Loucy (cell line): Measurements from ENCODE around the gene RPS3A.

Experiments
- CTCF ChIP-seq: fragments of 200-600 bp; sonication (generic); conservative IDR thresholded peaks from 2 replicates; pipeline ENCODE4 v1.5.1; 2014; ENCODE audit warnings: mild to moderate bottlenecking, antibody characterized with exemption, low read length
- EZH2phosphoT487 ChIP-seq: fragments of 200-600 bp; IDR thresholded peaks from 2 replicates; pipeline ENCODE4 v1.6.1; 2018; ENCODE audit warnings: antibody characterized with exemption, mild to moderate bottlenecking, moderate library complexity, borderline replicate concordance

GRCh38 chr4:151100531-151100930 lies 1.1 kb downstream of the RPS3A start:
- no peak for TF ChIP-seq CTCF
- no peak for TF ChIP-seq EZH2phosphoT487
